WTC11 (cell line): ENCODE measurements around the gene INF2.

Experiments used
- NR1H2 ChIP-seq: sonication (generic); formaldehyde crosslinking; IDR thresholded peaks from 2 replicates; pipeline ENCODE4 v1.9.0; 2021; ENCODE audit warnings: mild to moderate bottlenecking, moderate library complexity, missing genetic modification reagents
- TEAD1 ChIP-seq: sonication (generic); formaldehyde crosslinking; IDR thresholded peaks from 2 replicates; pipeline ENCODE4 v1.8.0; 2022; ENCODE audit warnings: mild to moderate bottlenecking, missing genetic modification reagents
- ZNF317 ChIP-seq: sonication (generic); formaldehyde crosslinking; IDR thresholded peaks from 2 replicates; pipeline ENCODE4 v1.8.1; 2023; ENCODE audit warnings: low read depth, mild to moderate bottlenecking, moderate library complexity, missing genetic modification reagents, borderline replicate concordance
- TF ChIP-seq, protein P1 (sequence below): fragments of 200-600 bp; IDR thresholded peaks from 2 replicates; pipeline ENCODE4 v1.8.0; 2022; ENCODE audit warnings: antibody characterized with exemption
- TF ChIP-seq, protein P2 (sequence below): sonication (generic); formaldehyde crosslinking; IDR thresholded peaks from 2 replicates; pipeline ENCODE4 v1.8.0; 2022; ENCODE audit warnings: mild to moderate bottlenecking, missing genetic modification reagents
- TF ChIP-seq, protein P3 (sequence below): sonication (generic); formaldehyde crosslinking; IDR thresholded peaks from 2 replicates; pipeline ENCODE4 v1.8.0; 2022; ENCODE audit warnings: mild to moderate bottlenecking, missing genetic modification reagents
- TF ChIP-seq, protein P4 (sequence below): sonication (generic); formaldehyde crosslinking; IDR thresholded peaks from 2 replicates; pipeline ENCODE4 v1.8.1; 2023; ENCODE audit warnings: mild to moderate bottlenecking, missing genetic modification reagents, moderate library complexity

DNA sequence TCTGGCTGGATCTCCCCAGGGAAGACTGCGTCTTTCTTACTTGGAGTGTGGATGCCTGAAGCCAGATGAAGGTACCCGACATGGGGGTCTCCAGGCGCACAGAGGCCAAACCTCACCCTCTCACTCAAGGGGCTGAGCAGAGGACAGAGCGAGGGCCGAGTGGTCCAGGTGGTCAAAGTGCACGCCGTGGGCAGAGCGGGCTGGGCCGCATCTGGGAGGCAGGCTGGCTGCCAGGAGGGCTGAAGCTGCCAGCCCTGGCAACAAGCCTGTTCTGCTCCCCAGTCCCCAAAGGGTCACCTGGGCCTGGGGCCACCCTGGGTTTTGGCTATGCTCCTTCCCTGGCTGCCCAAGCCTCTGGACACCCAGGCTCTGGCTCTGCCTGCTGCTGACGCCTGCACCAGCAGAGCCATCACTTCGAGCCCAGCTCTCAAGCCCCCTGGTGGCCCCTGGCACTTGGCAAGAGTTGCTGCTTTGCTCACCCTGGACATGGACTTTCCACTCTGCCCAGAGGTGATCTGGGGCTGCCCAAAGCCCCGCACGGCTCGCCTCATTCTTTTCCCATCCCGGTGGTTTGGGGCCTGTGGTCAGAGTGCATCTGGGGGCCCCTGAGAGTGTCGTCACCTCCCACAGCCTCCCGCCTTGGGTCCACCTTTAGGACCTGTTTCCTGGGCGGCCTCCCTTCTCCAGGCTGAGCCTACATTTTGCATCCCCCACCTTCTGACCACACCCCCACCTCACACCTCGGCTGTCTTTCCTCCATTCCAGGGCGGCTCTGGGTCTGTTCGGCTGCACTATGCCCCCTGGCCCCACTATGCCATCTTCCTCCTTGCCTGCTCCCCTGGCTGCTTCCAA is 37.4 kb downstream of the INF2 start:
- TF ChIP-seq, protein P1, sequence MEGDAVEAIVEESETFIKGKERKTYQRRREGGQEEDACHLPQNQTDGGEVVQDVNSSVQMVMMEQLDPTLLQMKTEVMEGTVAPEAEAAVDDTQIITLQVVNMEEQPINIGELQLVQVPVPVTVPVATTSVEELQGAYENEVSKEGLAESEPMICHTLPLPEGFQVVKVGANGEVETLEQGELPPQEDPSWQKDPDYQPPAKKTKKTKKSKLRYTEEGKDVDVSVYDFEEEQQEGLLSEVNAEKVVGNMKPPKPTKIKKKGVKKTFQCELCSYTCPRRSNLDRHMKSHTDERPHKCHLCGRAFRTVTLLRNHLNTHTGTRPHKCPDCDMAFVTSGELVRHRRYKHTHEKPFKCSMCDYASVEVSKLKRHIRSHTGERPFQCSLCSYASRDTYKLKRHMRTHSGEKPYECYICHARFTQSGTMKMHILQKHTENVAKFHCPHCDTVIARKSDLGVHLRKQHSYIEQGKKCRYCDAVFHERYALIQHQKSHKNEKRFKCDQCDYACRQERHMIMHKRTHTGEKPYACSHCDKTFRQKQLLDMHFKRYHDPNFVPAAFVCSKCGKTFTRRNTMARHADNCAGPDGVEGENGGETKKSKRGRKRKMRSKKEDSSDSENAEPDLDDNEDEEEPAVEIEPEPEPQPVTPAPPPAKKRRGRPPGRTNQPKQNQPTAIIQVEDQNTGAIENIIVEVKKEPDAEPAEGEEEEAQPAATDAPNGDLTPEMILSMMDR, result 0 out of 2 replicates have a peak, but pooled peaks have one; percentile 4
- TF ChIP-seq NR1H2 (CRISPR knock-in tag) (no peak), ZNF317 (no peak), TEAD1 (CRISPR knock-in tag) (no peak)
- TF ChIP-seq, protein P2, sequence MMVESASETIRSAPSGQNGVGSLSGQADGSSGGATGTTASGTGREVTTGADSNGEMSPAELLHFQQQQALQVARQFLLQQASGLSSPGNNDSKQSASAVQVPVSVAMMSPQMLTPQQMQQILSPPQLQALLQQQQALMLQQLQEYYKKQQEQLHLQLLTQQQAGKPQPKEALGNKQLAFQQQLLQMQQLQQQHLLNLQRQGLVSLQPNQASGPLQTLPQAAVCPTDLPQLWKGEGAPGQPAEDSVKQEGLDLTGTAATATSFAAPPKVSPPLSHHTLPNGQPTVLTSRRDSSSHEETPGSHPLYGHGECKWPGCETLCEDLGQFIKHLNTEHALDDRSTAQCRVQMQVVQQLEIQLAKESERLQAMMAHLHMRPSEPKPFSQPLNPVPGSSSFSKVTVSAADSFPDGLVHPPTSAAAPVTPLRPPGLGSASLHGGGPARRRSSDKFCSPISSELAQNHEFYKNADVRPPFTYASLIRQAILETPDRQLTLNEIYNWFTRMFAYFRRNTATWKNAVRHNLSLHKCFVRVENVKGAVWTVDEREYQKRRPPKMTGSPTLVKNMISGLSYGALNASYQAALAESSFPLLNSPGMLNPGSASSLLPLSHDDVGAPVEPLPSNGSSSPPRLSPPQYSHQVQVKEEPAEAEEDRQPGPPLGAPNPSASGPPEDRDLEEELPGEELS, result no peak
- TF ChIP-seq, protein P3, sequence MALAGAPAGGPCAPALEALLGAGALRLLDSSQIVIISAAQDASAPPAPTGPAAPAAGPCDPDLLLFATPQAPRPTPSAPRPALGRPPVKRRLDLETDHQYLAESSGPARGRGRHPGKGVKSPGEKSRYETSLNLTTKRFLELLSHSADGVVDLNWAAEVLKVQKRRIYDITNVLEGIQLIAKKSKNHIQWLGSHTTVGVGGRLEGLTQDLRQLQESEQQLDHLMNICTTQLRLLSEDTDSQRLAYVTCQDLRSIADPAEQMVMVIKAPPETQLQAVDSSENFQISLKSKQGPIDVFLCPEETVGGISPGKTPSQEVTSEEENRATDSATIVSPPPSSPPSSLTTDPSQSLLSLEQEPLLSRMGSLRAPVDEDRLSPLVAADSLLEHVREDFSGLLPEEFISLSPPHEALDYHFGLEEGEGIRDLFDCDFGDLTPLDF (CRISPR knock-in tag), result no peak
- TF ChIP-seq, protein P4, sequence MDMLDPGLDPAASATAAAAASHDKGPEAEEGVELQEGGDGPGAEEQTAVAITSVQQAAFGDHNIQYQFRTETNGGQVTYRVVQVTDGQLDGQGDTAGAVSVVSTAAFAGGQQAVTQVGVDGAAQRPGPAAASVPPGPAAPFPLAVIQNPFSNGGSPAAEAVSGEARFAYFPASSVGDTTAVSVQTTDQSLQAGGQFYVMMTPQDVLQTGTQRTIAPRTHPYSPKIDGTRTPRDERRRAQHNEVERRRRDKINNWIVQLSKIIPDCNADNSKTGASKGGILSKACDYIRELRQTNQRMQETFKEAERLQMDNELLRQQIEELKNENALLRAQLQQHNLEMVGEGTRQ, result no peak
